CD4-positive, CD25-positive, alpha-beta regulatory T cell (primary cell): ENCODE results near the gene TRIL. TPM values are rescaled to one million over a fixed set of nuclear protein-coding genes. Genes with fewer than 3 reads are reported as not detected.

ENCODE experiments used
- ATAC-seq, 2 donors: fragments of 150-1000 bp; cut with Tn5 transposase; one replicate each; pipeline ENCODE4 v1.10.0; 2021; ENCODE audit warnings: low read depth in 2 of 2, moderate number of reproducible peaks in 2 of 2, moderate library complexity in 1 of 2
- DNase-seq, 3 donors: peaks; one replicate each; pipeline versions ENCODE4 v3.0.0 to v3.0.0-alpha.2; 2012 to 2022; ENCODE audit warnings: mixed read lengths in 1 of 3
- H3K27ac ChIP-seq: one replicate; pipeline ENCODE4 v1.7.0; 2013; ENCODE audit warnings: mild to moderate bottlenecking, low read length; ENCODE audit not compliant: insufficient read depth, poor library complexity, severe bottlenecking
- H3K27me3 ChIP-seq: one replicate; pipeline ENCODE4 v1.7.0; 2013; ENCODE audit warnings: low read length; ENCODE audit not compliant: control insufficient read depth, insufficient read depth
- H3K36me3 ChIP-seq: one replicate; pipeline ENCODE4 v1.7.0; 2013; ENCODE audit warnings: mild to moderate bottlenecking, low read length, moderate library complexity; ENCODE audit not compliant: control insufficient read depth, insufficient read depth
- H3K4me1 ChIP-seq: 2 replicates; pipeline ENCODE4 v1.7.0; 2013; ENCODE audit warnings: mild to moderate bottlenecking, low read length; ENCODE audit not compliant: insufficient read depth, control insufficient read depth, poor library complexity, severe bottlenecking
- H3K4me3 ChIP-seq: one replicate; pipeline ENCODE4 v1.7.0; 2013; ENCODE audit warnings: low read depth, mild to moderate bottlenecking, low read length, moderate library complexity
- H3K9me3 ChIP-seq, 2 experiments: 1 replicate in 1 of 2; 2 replicates in 1 of 2; pipeline ENCODE4 v1.7.0; 2013; ENCODE audit warnings: low read length in 2 of 2, mild to moderate bottlenecking in 1 of 2, moderate library complexity in 1 of 2; ENCODE audit not compliant: control insufficient read depth in 2 of 2
- H3K27ac Mint-ChIP-seq, 3 donors: one replicate each; pipeline ENCODE4 v1.8.0; 2020 to 2022; ENCODE audit warnings: mild to moderate bottlenecking in 3 of 3, mixed read lengths in 3 of 3, moderate library complexity in 2 of 3
- H3K27me3 Mint-ChIP-seq: one replicate; pipeline ENCODE4 v1.8.0; 2022; ENCODE audit warnings: mild to moderate bottlenecking, mixed read lengths
- H3K36me3 Mint-ChIP-seq: one replicate; pipeline ENCODE4 v1.8.0; 2020; ENCODE audit warnings: mixed read lengths
- H3K4me1 Mint-ChIP-seq, 4 donors: one replicate each; pipeline ENCODE4 v1.8.0; 2020 to 2022; ENCODE audit warnings: mixed read lengths in 4 of 4, mild to moderate bottlenecking in 1 of 4
- H3K4me3 Mint-ChIP-seq, 4 donors: one replicate each; pipeline ENCODE4 v1.8.0; 2020 to 2022; ENCODE audit warnings: mild to moderate bottlenecking in 4 of 4, mixed read lengths in 4 of 4, moderate library complexity in 3 of 4
- H3K9me3 Mint-ChIP-seq, 7 donors: one replicate each; pipeline ENCODE4 v1.8.0; 2020 to 2022; ENCODE audit warnings: mixed read lengths in 7 of 7, mild to moderate bottlenecking in 3 of 7, moderate library complexity in 2 of 7
- polyA plus RNA-seq, 4 donors: library from polyadenylated mRNA; unstranded; fragments of 300-500 nt; fragmentation: Illumina TruSeq; gene quantifications; one replicate each; pipeline ENCODE4 v1.2.3, GENCODE V29; 2021
- total RNA-seq: library from RNA; stranded (reverse); gene quantifications from one replicate; pipeline ENCODE4 v1.2.3, GENCODE V29; 2022

Gene TRIL
- total and polyA plus RNA-seq, 5 donors from 2014 or later, result not detected

GRCh38 chr7:28980451-28981160, 22.5 kb upstream of the TRIL start:
- H3K27me3 ChIP-seq, result no peaks in the 10 kb centered on the region
- no peaks in the 10 kb centered on the region for H3K4me1 ChIP-seq
- no peaks in the 10 kb centered on the region for H3K9me3 ChIP-seq
- Mint-ChIP-seq H3K4me1 (no peaks in the 10 kb centered on the region), H3K36me3 (no peaks in the 10 kb centered on the region), H3K27me3 (no peaks in the 10 kb centered on the region), H3K27ac (no peak overlapping the region), H3K9me3 (no peaks in the 10 kb centered on the region), H3K4me3 (no peak overlapping the region)
- DNase-seq (no peak), ATAC-seq (no peak)
- no peak overlapping the region for H3K4me3 ChIP-seq
- no peaks in the 10 kb centered on the region for H3K36me3 ChIP-seq
- H3K27ac ChIP-seq, result no peak overlapping the region

GRCh38 chr7:28979776-28980175, 21.6 kb upstream of the TRIL start:
- Histone ChIP-seq H3K4me3 (no peak overlapping the region), H3K27me3 (no peaks in the 10 kb centered on the region)
- H3K4me3 Mint-ChIP-seq, result no peak overlapping the region

GRCh38 chr7:28977881-28978280, 19.8 kb upstream of the TRIL start:
- H3K27me3 ChIP-seq, result no peaks in the 10 kb centered on the region
- H3K36me3 Mint-ChIP-seq, result no peaks in the 10 kb centered on the region

More at GRCh38 chr7:28979776-28980175, 21.6 kb upstream of the TRIL start:
- Histone ChIP-seq H3K4me1 (no peaks in the 10 kb centered on the region), H3K27ac (no peak overlapping the region), H3K36me3 (no peaks in the 10 kb centered on the region), H3K9me3 (no peaks in the 10 kb centered on the region)
- no peaks in the 10 kb centered on the region for H3K36me3 Mint-ChIP-seq
- DNase-seq (no peak), ATAC-seq (no peak)
- no peaks in the 10 kb centered on the region for H3K4me1 Mint-ChIP-seq
- no peaks in the 10 kb centered on the region for H3K27me3 Mint-ChIP-seq
- H3K9me3 Mint-ChIP-seq, result peaks cover 0 to 4% (median 0%) of the 10 kb centered on the region in 7 donors
- no peak overlapping the region for H3K27ac Mint-ChIP-seq

GRCh38 chr7:28976022-28976421, 17.9 kb upstream of the TRIL start:
- no peaks in the 10 kb centered on the region for H3K36me3 Mint-ChIP-seq
- peaks cover 0 to 25% (median 14%) of the 10 kb centered on the region in 7 donors for H3K9me3 Mint-ChIP-seq
- no peak overlapping the region for H3K27ac ChIP-seq
- no peak overlapping the region for H3K4me3 Mint-ChIP-seq
- no peaks in the 10 kb centered on the region for H3K27me3 Mint-ChIP-seq
- H3K27me3 ChIP-seq, result no peaks in the 10 kb centered on the region
- no peaks in the 10 kb centered on the region for H3K4me1 Mint-ChIP-seq
- H3K4me1 ChIP-seq, result no peaks in the 10 kb centered on the region
- H3K9me3 ChIP-seq, result peaks cover 0 to 3% of the 10 kb centered on the region in 2 experiments
- ATAC-seq (no peak), DNase-seq (no peak)
- H3K4me3 ChIP-seq, result no peak overlapping the region
- H3K27ac Mint-ChIP-seq, result no peak overlapping the region
- no peaks in the 10 kb centered on the region for H3K36me3 ChIP-seq

More at GRCh38 chr7:28977881-28978280, 19.8 kb upstream of the TRIL start:
- no peaks in the 10 kb centered on the region for H3K4me1 Mint-ChIP-seq
- no peak overlapping the region for H3K27ac Mint-ChIP-seq
- no peak overlapping the region for H3K4me3 ChIP-seq
- H3K36me3 ChIP-seq, result no peaks in the 10 kb centered on the region
- H3K27ac ChIP-seq, result no peak overlapping the region
- no peaks in the 10 kb centered on the region for H3K9me3 ChIP-seq
- DNase-seq (no peak), ATAC-seq (no peak)
- no peak overlapping the region for H3K4me3 Mint-ChIP-seq
- H3K27me3 Mint-ChIP-seq, result no peaks in the 10 kb centered on the region
- no peaks in the 10 kb centered on the region for H3K4me1 ChIP-seq
- H3K9me3 Mint-ChIP-seq, result peaks cover 0 to 13% (median 7%) of the 10 kb centered on the region in 7 donors

GRCh38 chr7:28973591-28973990, 15.5 kb upstream of the TRIL start:
- no peaks in the 10 kb centered on the region for H3K27me3 Mint-ChIP-seq
- DNase-seq (no peak), ATAC-seq (no peak)
- Histone ChIP-seq H3K4me3 (no peak overlapping the region), H3K27ac (no peak overlapping the region), H3K4me1 (no peaks in the 10 kb centered on the region), H3K9me3 (peaks cover 3 to 4% of the 10 kb centered on the region in 2 experiments), H3K36me3 (no peaks in the 10 kb centered on the region), H3K27me3 (no peaks in the 10 kb centered on the region)
- peaks cover 0 to 30% (median 18%) of the 10 kb centered on the region in 7 donors for H3K9me3 Mint-ChIP-seq
- H3K36me3 Mint-ChIP-seq, result no peaks in the 10 kb centered on the region
- H3K4me3 Mint-ChIP-seq, result no peak overlapping the region
- no peak overlapping the region for H3K27ac Mint-ChIP-seq
- no peaks in the 10 kb centered on the region for H3K4me1 Mint-ChIP-seq

- Mint-ChIP-seq H3K27me3 (peaks cover 27% of the 10 kb centered on the region), H3K36me3 (no peaks in the 10 kb centered on the region), H3K4me3 (no peak overlapping the region), H3K27ac (no peak overlapping the region), H3K4me1 (peaks cover 0 to 2% (median 0%) of the 10 kb centered on the region in 4 donors), H3K9me3 (peaks cover 0 to 3% (median 0%) of the 10 kb centered on the region in 7 donors)
- DNase-seq (no peak), ATAC-seq (no peak)
- Histone ChIP-seq H3K27me3 (peaks cover 2% of the 10 kb centered on the region), H3K27ac (no peak overlapping the region), H3K4me3 (no peak overlapping the region), H3K36me3 (no peaks in the 10 kb centered on the region), H3K9me3 (no peaks in the 10 kb centered on the region), H3K4me1 (no peaks in the 10 kb centered on the region)
These were observed 5.9 kb upstream of the TRIL start for GRCh38 chr7:28964056-28964455.

GRCh38 chr7:28961972-28962371, 3.8 kb upstream of the TRIL start:
- H3K4me3 Mint-ChIP-seq, result no peak overlapping the region
- peaks cover 0 to 11% (median 0%) of the 10 kb centered on the region in 4 donors for H3K4me1 Mint-ChIP-seq
- no peak for ATAC-seq
- no peaks in the 10 kb centered on the region for H3K36me3 ChIP-seq
- peaks cover 39% of the 10 kb centered on the region for H3K27me3 Mint-ChIP-seq
- H3K9me3 Mint-ChIP-seq, result peaks cover 0 to 2% (median 0%) of the 10 kb centered on the region in 7 donors
- no peaks in the 10 kb centered on the region for H3K9me3 ChIP-seq
- peaks cover 5% of the 10 kb centered on the region for H3K27me3 ChIP-seq
- no peak overlapping the region for H3K4me3 ChIP-seq
- H3K27ac Mint-ChIP-seq, result no peak overlapping the region
- no peak for DNase-seq
- no peaks in the 10 kb centered on the region for H3K4me1 ChIP-seq
- H3K27ac ChIP-seq, result no peak overlapping the region
- H3K36me3 Mint-ChIP-seq, result no peaks in the 10 kb centered on the region
